ENCODE results near the gene HOXB5. TPM values are rescaled to one million over a fixed set of nuclear protein-coding genes. Genes with fewer than 3 reads are reported as not detected.

Gene HOXB5
- total and polyA plus RNA-seq, 10 of the 15 experiments (the other 5 are each of a cell fraction or from before 2014, with no cell fraction given), result not detected

GRCh38 chr17:48611681-48612455 lies 18.3 kb upstream of the HOXB5 start:
- Histone ChIP-seq H3K79me2 (ENCODE audit: control insufficient read depth, insufficient read depth, low read length) (no peaks in the 10 kb centered on the region), H3K4me1 (ENCODE audit: control insufficient read depth, insufficient read depth, low read length) (peaks cover 11% of the 10 kb centered on the region), H3K9me3 (replicated peaks; ENCODE audit: control insufficient read depth, insufficient read depth, low read length) (no peaks in the 10 kb centered on the region), H4K20me1 (ENCODE audit: control insufficient read depth, insufficient read depth) (no peaks in the 10 kb centered on the region), H3K27me3 (replicated peaks in 1 of 2; ENCODE audit: control insufficient read depth in 2 of 2, insufficient read depth in 2 of 2, low read length in 1 of 2) (peaks cover 14 to 20% of the 10 kb centered on the region in 2 experiments; a peak in 3 of 4 replicates), H3K4me3 (peak overlapping the region; percentile 86; the same call in 1 of the 2 replicates), H3K9ac (ENCODE audit: control insufficient read depth, insufficient read depth, low read length) (no peak overlapping the region; the same call in 1 of the 2 replicates), H2AFZ (ENCODE audit: control insufficient read depth, low read depth, low read length) (peak overlapping the region; percentile 50), H3K4me2 (ENCODE audit: control insufficient read depth, insufficient read depth) (peak overlapping the region; percentile 91), H3K36me3 (ENCODE audit: control insufficient read depth in 2 of 2, insufficient read depth in 2 of 2, low read length in 1 of 2) (no peaks in the 10 kb centered on the region; a peak in 1 of 4 replicates), H3K27ac (ENCODE audit: control insufficient read depth, insufficient read depth) (no peak overlapping the region)
- 7% methylated on average over 35 of the region's 36 CpGs for whole genome bisulfite sequencing (ENCODE audit: insufficient coverage, insufficient replicate concordance, low lambda C conversion rate, missing lambda C conversion rate)
- BruUV-seq (replicated peaks), result no TSS peak
- ChIA-PET POLR2A (no interaction called here), SMC1A (ENCODE audit: uncharacterized antibody, unreplicated experiment) (interaction anchor here (0.5 kb wide), 1 partner anchor 587 kb away, joined by 3 read pairs; no protein-coding TSS in a partner anchor), CTCF (no interaction called here), RAD21 (ENCODE audit: unreplicated experiment) (interaction anchor here (1.4 kb wide), 1 partner anchor 10 kb away, joined by 8 read pairs; no protein-coding TSS in a partner anchor)
- no peak for TF ChIP-seq LARP7 (IDR thresholded peaks at IDR 0.05)
- TF ChIP-seq, protein P1, sequence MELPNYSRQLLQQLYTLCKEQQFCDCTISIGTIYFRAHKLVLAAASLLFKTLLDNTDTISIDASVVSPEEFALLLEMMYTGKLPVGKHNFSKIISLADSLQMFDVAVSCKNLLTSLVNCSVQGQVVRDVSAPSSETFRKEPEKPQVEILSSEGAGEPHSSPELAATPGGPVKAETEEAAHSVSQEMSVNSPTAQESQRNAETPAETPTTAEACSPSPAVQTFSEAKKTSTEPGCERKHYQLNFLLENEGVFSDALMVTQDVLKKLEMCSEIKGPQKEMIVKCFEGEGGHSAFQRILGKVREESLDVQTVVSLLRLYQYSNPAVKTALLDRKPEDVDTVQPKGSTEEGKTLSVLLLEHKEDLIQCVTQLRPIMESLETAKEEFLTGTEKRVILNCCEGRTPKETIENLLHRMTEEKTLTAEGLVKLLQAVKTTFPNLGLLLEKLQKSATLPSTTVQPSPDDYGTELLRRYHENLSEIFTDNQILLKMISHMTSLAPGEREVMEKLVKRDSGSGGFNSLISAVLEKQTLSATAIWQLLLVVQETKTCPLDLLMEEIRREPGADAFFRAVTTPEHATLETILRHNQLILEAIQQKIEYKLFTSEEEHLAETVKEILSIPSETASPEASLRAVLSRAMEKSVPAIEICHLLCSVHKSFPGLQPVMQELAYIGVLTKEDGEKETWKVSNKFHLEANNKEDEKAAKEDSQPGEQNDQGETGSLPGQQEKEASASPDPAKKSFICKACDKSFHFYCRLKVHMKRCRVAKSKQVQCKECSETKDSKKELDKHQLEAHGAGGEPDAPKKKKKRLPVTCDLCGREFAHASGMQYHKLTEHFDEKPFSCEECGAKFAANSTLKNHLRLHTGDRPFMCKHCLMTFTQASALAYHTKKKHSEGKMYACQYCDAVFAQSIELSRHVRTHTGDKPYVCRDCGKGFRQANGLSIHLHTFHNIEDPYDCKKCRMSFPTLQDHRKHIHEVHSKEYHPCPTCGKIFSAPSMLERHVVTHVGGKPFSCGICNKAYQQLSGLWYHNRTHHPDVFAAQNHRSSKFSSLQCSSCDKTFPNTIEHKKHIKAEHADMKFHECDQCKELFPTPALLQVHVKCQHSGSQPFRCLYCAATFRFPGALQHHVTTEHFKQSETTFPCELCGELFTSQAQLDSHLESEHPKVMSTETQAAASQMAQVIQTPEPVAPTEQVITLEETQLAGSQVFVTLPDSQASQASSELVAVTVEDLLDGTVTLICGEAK (IDR thresholded peaks at IDR 0.05; ENCODE audit: borderline replicate concordance), result 0 out of 2 replicates have a peak, but pooled peaks have one; percentile 49
- in situ Hi-C loops (cut with MboI) (no loop called here), intact Hi-C loops (cut with micrococcal nuclease; ENCODE audit: unreplicated experiment) (no loop called here)
- FAIRE-seq (no peak), ATAC-seq (peak; percentile 12), DNase-seq (ENCODE audit: low read depth, low spot score) (no peak)

All from GM12878 (cell line).